SIG-M5 (cell line): ENCODE measurements around the gene ASTN1.

ENCODE experiments used
- DNase-seq: peaks from one replicate; lab custom pipeline; 2025; lab: John Stamatoyannopoulos, UW

The ASTN1 gene

DNA sequence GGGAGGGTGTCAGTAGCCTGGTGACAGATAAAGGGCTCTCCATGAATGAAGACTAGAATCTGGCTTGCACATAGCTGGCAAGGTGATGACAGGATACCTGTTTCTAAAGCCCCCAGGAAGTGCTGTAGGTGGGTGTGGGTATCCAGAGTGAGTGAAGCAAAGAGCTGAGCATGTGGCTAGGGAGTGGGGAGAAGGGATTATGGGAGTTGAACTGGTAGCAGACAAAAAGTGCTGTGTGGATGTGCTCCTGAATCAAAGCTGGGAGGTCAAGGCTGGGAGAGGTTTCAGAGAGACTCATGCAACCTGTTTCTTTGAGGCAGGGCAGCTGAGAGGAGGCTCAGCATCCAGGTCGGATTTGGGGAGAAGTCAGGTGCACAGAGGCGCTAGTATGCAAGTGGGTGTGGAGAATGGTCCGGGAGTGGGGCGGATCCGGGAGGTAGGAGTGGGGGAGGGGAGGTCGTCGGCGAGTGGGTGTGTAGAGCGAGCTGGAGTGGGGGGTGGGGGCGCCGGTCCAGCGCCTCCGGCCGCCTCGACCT lies 600 bp downstream of the ASTN1 start:
- no peak for DNase-seq

DNA sequence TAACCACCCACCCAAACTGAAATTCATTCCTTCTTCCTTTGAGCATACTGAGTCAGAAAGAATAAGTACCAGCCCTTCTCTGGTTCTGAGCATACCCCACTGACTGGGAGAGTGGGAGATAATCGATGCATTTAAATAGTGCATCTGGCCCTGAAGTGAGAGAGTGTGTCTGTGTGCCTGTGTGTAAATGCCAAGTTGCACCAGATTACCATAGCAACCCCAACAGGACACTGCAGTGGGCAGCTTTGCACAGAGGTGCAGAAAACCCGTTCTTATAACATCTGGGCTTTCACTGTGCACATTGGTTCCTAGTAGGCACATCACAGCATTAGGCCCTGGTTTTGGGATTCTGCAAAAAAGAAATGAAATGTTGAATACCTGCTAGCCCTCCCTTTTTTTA lies 2.3 kb downstream of the ASTN1 start:
- no peak for DNase-seq

DNA sequence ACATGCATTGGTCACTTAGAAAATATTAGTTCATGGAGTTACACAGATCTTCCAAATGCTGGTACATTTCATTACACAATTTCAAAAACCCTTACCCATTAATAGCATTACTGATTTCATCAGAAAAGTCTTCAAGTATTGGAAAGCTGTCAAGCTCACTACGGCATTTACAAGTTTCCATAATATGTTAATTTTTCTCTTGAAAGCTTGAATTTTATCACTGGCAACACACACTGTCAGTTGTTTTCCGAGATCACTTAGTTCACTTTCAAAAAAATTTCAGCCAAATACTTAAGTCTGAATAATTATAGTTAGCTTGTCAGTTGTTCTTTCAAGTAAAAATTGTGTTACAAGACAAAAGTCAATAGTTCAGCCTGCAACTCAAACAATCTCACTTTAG lies 18.0 kb downstream of the ASTN1 start:
- no peak for DNase-seq

DNA sequence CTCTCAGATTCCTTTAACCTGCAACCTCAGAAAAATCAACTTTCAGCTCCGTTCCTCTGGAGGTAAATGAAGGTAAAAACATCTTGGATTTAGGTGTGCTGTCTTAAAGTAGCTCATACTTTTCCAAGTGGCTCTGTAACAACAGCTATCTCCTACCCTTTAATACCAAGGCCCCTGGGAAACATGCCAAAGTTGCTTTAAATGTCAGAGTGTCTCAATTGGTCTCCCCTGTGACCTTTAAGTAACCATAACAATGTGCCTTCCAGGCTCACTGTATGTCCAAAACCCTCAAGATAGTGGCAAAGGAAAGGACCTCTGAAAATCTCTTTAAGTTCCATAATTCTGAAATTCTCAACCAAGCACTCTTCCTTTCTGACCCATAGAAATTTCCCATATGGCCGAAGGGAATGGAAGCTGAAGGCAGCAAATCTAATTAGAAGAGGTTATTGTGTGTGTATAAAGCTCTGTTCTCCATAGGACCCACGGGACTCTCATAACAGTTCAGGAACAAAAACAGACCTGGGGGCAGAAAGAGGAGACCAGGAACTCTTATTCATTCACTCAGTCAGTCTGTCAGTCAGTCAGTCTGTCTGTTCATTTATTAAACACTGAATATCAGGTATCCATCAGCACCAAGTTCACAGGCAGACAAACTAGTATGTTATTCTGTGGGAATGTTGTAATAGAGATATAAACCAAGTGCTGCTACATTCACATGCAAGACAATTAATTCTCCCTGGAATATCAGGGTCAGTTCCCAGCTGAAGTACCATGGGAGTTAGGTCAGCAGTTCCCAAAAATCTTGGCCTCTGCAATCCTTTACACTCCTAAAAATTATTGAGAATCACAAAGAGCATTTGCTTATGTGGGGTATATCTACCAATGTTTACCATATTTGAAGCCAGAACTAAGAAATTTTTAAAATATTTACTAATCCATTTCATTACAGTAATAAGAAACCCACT lies 19.1 kb downstream of the ASTN1 start:
- no peak for DNase-seq

DNA sequence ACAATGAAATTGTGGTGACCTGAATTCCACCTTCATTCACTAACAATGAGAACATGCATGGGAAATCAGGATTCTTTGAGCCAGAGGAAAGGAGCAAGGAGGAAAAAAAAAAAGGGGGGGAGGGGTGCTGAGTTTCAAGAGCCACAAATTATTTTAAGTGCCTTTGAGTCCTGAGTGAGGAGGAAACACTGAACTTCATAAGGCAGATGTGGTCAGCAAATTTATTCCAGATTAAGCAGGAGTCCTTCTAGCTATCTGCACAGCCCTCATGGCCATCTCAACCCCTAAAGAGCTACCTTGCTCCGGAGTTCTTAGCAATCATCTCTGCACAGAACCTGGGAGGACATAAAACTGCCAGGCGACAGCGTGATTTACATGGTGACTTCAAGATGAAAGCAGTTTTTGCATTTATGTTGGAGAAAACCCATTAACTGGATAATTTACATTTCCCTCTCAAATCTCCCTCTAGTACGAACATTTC lies 21.7 kb downstream of the ASTN1 start:
- DNase-seq: no peak

DNA sequence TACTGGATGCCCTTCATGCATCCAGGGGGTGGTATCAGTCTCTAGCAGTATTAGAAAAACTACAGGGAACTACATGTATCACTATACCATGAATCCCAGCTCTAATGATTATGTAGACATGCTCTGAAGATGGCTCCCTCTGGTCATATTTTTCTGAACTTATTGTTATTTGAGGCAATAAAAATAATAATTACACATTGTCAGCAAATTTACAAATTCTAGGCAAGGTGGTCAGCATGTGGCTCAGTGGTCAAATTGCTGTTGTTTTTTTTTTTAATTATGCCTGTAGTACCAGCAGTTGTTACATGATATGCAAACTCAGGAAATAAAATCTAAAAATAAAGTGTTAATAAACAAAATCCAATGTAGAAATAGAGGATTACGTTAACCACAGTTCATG lies 22.5 kb downstream of the ASTN1 start:
- DNase-seq: no peak

DNA sequence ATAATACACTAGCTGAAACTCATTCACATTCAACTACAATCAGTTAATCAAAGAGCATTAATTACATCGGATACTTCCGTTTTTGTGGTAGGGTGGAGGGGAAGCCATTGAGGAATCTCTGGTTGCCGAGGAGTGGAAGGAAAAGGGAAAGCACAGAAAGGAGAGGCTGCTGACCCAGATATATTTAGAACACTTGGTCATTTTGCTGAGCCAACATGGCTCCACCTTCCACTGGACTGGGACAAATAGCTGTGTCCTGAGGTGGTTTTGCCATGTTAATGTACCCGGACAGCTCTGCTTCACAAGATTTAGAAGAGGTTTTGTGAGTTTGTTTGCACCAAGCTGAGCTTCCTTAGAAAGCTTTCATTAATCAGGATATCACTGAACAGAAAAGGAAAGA lies 26.2 kb downstream of the ASTN1 start:
- DNase-seq: no peak

DNA sequence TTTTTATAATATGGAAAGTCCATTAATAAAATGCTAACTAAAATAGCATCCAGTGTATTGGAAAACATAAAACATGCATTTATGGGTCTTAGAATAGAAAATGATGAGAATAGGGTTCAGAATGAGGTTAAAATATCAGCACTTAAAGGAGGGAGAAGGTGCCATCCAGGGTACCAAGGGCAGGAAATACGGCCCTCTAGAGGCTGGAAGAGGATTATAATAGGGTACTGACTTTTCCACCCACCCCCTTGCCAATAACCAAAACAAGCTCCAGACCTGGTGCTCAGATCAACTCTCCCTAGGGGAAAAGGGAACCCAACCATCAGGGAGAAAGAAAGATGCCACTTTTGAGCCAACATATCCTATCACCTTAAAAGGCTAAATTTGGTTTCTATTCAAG lies 26.7 kb downstream of the ASTN1 start:
- DNase-seq: no peak

DNA sequence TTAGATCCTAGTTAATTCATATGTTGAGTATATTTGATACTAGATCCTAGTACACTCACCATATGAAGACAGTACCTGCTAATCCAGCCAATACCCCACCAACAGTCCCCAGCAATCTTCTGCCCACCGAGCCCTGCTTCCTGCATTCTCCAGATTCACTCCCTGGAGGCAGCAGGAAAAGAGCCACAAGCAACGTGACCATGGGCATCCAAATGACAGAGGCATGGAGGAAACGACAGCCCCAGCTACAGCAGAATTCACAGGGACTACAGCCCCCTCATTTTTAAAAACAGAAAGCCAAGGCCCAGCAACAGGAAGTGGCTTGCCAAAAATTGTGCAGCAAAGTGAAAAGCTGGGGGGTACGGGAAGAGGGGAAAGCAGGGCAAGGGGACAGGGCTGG lies 29.3 kb downstream of the ASTN1 start:
- no peak for DNase-seq

DNA sequence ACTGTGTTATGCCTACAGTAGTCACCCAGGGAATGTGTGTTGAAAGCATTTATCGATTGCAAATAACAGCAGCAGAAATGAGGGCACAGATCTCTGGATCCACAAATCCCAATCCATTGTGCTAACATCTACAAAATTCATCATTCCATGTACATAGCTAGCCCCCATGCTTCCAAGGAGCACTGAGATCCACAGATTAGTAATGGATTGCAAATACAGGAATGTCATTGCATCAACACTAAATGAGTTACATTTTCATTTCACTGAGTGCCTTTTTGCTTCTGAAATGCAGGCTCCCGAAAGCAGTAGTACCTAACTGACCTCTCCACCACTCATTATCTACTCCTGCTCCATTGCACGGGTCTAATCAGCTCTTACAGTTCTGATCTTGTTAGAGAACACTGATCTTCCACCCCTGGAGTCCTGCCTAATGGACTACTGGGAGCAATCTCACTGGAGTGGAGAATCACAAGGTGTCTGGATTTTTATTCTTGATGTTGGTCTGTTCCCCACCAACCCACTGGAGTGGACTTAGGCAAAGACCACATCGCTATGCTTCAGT lies 30.5 kb downstream of the ASTN1 start:
- DNase-seq: no peak

DNA sequence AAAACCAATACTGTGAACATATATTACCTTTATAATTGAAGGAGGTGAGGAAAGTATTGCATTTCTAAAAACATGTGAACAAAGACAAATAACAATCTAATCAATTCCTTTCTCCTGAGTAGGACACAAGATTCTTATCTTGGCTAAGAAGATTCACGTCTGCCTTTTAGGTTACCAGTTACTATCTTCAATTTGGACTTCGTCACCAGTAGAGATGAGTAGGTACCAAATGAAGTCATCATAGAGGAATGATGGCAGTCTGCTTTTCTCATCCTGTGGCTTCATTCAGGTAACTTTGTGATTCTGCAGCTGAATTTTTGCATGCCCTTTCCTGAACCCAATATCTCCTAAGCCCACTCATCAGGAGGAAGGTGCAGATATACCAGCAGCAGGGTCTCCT lies 32.4 kb downstream of the ASTN1 start:
- no peak for DNase-seq

DNA sequence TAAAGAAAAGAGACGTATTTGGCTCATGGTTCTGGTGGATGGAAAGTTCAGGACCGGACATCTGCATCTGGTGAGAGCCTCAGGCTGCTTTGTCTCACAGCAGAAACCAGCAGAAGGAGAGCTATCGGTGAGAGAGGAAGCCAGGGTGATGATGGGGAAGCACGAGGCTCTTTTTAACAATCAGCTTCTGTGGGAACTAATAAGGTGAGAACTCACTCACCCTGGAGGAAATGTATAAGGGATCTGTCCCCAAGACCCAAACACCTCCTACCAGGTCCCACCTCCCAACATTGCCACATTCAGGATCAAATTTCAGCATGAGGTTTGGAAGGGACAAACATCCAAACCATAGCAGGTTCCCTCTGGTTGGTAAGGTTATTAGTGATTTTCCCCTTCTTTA lies 32.8 kb downstream of the ASTN1 start:
- DNase-seq: no peak

DNA sequence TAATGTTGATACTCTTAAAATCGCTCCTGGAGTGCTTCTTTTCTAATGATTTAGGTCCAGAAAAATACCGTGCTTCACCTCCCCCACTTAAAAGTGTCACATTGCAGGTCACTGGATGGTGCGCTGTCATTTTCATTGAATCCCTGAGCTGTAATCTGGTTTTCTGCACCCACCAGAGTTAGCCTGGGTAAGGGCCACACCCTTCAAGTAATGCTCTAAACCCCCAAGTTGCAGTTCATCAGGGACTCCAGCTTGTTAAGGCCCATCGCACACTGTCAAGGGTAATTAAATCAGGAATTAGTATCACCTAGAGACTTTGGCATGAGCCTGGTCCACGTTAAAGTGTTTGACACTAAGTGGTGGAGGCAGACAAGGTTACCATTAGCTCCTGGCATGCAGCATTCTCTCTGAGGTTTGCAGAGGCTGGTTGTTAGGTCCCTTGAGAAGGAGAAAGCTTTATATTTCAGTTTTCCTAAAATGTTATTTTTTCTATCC lies 34.0 kb downstream of the ASTN1 start:
- DNase-seq: no peak

DNA sequence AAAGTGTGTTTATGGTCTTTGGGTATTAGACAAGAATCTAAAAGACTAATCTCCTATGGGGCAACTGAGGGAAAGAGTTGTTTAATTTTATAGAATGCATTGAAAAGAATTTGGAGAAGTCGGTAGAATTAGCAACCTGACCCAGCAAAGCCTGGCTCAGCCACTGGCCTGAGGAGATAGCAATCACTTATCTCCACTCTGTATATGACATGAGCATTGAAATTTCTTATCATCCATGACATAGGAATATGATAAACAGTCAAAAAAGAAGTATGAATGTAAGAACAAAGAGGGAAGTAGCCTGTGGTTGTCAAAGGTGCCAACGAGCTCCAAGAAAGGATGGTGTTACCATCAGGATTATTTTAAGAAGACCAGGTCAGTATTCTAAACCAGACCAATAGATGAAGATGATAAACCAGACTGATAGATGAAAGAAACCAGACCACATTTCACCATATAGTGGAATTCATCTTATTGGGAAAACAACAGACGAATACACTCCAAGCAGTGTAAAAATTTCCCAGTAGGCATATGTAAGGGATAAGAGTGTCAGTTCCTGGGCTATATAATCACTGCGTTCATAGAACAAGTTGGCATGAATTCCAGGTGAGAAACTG lies 35.7 kb downstream of the ASTN1 start:
- no peak for DNase-seq

DNA sequence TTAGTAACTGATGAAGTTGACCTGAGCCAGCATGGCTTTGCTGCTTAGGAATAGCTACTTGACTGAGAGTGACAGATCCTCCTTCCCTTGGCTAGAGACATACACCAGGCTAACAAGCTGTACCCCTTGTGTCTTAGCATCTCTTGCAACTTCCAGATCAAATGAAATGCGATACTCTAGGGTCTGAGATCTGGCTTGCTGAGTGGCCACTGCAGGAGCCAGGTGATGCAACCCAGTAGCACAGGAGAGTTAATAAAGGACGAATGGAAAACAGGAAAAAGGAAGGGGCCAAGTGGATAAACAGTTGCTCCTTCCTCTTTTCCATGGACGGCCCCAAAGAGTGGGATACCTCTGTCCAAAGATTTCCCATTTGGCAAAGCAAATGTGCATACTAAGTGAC lies 38.2 kb downstream of the ASTN1 start:
- DNase-seq: no peak

DNA sequence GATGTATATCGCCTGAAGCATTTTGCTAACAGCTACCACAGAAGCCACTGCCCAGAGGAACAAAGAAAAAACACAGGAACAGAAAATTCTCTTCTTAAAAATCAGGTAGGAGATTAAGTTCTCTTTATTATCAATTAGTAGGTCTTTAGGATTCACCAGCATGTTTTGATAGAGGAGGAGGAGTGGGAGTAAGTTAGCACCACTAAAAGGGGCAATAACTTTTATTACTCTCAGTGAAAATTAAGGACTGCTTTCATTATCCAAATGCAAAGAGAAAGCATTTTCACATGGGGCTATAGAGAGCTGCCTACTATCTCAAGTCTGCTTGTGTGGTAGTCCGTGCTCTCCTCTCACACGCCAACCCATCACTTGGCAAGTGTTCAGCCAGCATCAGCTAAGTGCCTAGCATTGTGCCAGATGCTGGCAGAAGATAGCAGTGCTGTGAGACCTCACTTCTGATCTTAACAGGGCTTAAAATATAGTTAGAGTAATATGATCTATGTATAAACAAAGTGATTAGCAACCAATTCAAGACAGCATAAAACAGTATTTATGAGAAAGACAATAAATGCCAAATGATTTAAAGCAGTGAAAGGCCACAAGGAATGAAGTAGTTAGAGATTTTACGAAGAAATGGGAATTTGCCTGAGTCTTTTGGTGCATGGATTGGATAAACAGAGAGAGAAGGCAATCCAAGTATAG lies 39.8 kb downstream of the ASTN1 start:
- no peak for DNase-seq

DNA sequence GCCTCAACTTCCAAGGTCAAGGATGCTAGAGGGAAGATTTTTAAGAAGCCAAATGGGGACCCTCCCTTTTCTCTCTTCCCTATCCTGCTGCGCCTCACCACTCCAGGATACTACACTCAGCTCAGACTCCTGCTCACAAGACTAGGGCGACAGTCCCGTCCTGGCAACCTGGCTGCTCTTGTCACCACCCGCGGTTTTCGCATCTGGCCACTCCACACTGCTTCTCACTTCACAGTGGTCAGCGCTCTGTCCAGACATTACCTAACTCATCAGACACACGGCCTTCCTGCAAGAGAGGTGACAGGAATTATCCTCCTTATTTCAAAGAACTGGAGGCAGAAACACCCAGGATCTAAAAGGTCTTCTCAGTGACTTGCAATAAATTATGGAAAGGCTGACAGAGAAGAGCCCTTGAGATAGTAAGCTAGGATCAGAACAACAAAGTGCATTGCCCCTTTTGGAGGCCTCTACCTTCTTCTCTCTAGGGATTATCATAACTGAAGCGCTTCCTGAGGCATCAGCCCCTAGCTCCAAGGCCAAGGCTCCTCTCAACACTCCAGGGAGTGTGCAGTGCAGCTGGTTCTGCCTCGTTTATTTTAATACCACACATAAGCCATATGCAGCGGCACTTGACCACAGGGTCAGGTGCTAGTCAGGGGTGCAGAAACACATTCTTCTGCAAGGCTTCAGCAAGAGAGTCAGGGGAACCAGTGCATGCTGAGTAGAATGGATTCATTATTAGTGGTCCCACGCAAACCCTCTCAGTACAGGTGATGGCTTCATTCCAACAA lies 41.9 kb downstream of the ASTN1 start:
- DNase-seq: no peak

DNA sequence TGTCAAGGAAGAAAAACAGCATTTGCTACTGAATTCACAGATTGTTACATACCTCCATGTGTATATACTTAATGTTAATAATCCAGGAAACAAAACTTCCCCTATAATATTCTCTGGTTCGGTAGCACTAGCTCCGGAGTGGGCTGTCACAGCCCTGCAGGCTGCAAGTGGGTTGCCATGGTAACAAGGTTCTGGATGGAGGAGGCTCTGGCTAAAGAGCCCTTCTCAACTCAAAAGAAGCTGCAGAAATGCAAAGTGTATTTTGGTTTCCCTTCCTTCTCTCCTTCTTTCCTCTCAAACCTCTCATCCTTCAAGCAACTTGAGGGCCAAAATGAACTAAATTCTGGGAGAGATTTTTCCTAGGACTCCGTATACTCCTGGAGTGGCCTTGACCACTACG lies 45.2 kb downstream of the ASTN1 start:
- DNase-seq: no peak

DNA sequence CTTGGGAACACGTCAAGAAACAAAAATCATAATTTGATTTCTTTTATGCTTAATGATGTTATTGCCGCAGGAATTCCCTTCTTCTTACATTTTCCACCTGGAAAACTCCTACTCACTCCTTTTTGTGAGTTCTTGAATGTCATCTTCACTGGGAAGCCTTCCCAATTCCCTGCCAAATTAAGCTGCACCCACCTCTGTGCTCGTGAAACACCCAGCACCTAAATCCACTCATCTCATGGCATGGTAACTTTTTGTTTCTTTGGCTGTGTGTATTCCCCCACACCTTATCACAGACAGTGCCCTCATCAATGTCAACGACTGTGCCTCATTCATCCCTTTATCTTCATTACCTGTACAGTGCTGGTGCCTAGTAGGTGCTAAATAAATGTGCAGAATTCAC lies 45.6 kb downstream of the ASTN1 start:
- DNase-seq: no peak

DNA sequence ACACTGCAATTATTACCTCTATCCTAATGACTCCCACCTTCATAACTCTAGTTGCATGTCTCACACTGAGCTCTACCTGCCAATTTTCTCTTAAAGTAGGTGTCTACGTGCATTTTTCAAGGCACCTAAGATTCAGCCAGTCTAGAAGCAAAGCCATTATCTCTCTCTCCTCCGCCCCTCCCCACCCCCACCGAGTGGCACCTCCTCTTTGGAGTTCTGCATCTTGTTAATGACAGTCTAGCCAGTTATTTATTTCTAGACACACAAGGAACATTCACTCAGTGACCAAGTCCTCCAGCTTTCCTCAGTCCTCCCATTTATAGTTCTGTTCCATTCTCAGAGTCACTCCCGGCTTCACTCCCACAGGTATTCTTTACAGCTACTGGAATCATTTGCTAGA lies 47.6 kb downstream of the ASTN1 start:
- DNase-seq: no peak
